ENCODE results near the gene AFAP1L1.
"Not testable (repeated sequence)": the region's sequence is repeated elsewhere in the genome, so short reads cannot be mapped to it uniquely, and the experiment has no call there.

AFAP1L1 gene

GRCh38 chr5:149271195-149271715 lies 404 bp upstream of the AFAP1L1 start:
- H3K4ac ChIP-seq (ENCODE audit: low read depth in 1 of 2, low read length in 2 of 2), result peak overlapping the region in 1 of 2 experiments; percentile 22
- peak overlapping the region; percentile 65 for H2AFZ ChIP-seq (ENCODE audit: low read depth, low read length)
- peak; percentile 40 for DNase-seq
- peak overlapping the region; percentile 92 for H3K4me2 ChIP-seq (ENCODE audit: low read length, poor library complexity, severe bottlenecking)
- H2BK120ac ChIP-seq (ENCODE audit: low read depth, low read length), result no peak overlapping the region
- H2BK15ac ChIP-seq (ENCODE audit: low read depth, poor library complexity, severe bottlenecking), result no peak overlapping the region
- H3K14ac ChIP-seq (ENCODE audit: low read length in 2 of 2), result no peak overlapping the region
- H2BK5ac ChIP-seq (ENCODE audit: low read depth, low read length, poor library complexity, severe bottlenecking), result no peak overlapping the region
- peak overlapping the region; percentile 78 for H3K9ac ChIP-seq (ENCODE audit: low read length)
- H3K27ac ChIP-seq (ENCODE audit: low read length, poor library complexity, severe bottlenecking), result peak overlapping the region; percentile 6
- peak overlapping the region; percentile 89 for H3K4me3 ChIP-seq (ENCODE audit: insufficient read depth in 1 of 2, low read depth in 1 of 2, low read length in 2 of 2)
- peaks cover 15% of the 10 kb centered on the region for H3K9me3 ChIP-seq (ENCODE audit: control insufficient read depth, low read length)
- 3% methylated on average over 39 of the region's 40 CpGs for WGBS
- H2AK5ac ChIP-seq (ENCODE audit: low read length, severe bottlenecking), result no peak overlapping the region
- H3K79me1 ChIP-seq (replicated peaks; ENCODE audit: low read length, poor library complexity, severe bottlenecking), result peaks cover 17% of the 10 kb centered on the region
- H3K4me1 ChIP-seq (ENCODE audit: control insufficient read depth, insufficient read depth, low read depth, low read length), result peaks cover 9% of the 10 kb centered on the region
- H3K18ac ChIP-seq (ENCODE audit: low read depth in 1 of 2, low read length in 2 of 2), result peak overlapping the region; percentile 40 to 86
- no peaks in the 10 kb centered on the region for H3K27me3 ChIP-seq (ENCODE audit: control insufficient read depth in 1 of 2, insufficient read depth in 1 of 2, low read length in 2 of 2)
- H4K8ac ChIP-seq (ENCODE audit: low read length), result peak overlapping the region; percentile 81
- H4K91ac ChIP-seq (ENCODE audit: low read length), result peak overlapping the region; percentile 18
- H2BK12ac ChIP-seq (ENCODE audit: low read length in 2 of 2), result peak overlapping the region in 1 of 2 experiments; percentile 96
- no peak overlapping the region for H3K23ac ChIP-seq (ENCODE audit: low read length in 2 of 2)
- H3K36me3 ChIP-seq (ENCODE audit: control insufficient read depth in 1 of 2, insufficient read depth in 2 of 2, low read depth in 1 of 2, low read length in 2 of 2), result peaks cover 0 to 2% of the 10 kb centered on the region in 2 experiments

DNA sequence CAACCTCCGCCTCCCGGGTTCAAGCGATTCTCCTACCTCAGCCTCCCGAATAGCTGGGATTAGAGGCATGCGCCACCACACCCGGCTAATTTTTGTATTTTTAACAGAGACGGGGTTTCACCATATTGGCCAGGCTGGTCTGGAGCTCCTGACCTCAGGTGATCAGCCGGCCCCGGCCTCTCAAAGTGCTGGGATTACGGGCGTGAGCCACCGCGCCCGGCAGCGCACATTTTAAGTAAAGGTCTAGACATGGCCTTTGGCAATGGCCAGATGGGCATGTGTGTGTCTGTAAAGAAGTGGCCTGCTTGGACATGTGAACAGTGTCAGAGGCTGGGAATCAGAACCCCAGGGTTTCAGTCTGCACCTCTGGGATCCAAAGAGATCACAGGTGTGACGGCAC lies 1.1 kb downstream of the AFAP1L1 start:
- H3K27me3 ChIP-seq (ENCODE audit: control insufficient read depth in 1 of 2, insufficient read depth in 1 of 2, low read length in 2 of 2); H2BK12ac ChIP-seq (ENCODE audit: low read length in 2 of 2); H2BK15ac ChIP-seq (ENCODE audit: low read depth, poor library complexity, severe bottlenecking); H2AFZ ChIP-seq (ENCODE audit: low read depth, low read length); H3K4ac ChIP-seq (ENCODE audit: low read depth in 1 of 2, low read length in 2 of 2); DNase-seq; H3K18ac ChIP-seq (ENCODE audit: low read depth in 1 of 2, low read length in 2 of 2); H3K27ac ChIP-seq (ENCODE audit: low read length, poor library complexity, severe bottlenecking); H3K14ac ChIP-seq (ENCODE audit: low read length in 2 of 2); H3K4me1 ChIP-seq (ENCODE audit: control insufficient read depth, insufficient read depth, low read depth, low read length); H3K4me2 ChIP-seq (ENCODE audit: low read length, poor library complexity, severe bottlenecking); H3K23ac ChIP-seq (ENCODE audit: low read length in 2 of 2); H2BK5ac ChIP-seq (ENCODE audit: low read depth, low read length, poor library complexity, severe bottlenecking); H2AK5ac ChIP-seq (ENCODE audit: low read length, severe bottlenecking); H2BK120ac ChIP-seq (ENCODE audit: low read depth, low read length); H4K8ac ChIP-seq (ENCODE audit: low read length); H3K36me3 ChIP-seq (ENCODE audit: control insufficient read depth in 1 of 2, insufficient read depth in 2 of 2, low read depth in 1 of 2, low read length in 2 of 2): not testable (repeated sequence)
- Histone ChIP-seq H3K4me3 (ENCODE audit: insufficient read depth in 1 of 2, low read depth in 1 of 2, low read length in 2 of 2) (peak overlapping the region in 1 of 2 experiments; percentile 89), H4K91ac (ENCODE audit: low read length) (peak overlapping the region; percentile 30), H3K9me3 (ENCODE audit: control insufficient read depth, low read length) (peaks cover 12% of the 10 kb centered on the region), H3K79me1 (replicated peaks; ENCODE audit: low read length, poor library complexity, severe bottlenecking) (peaks cover 18% of the 10 kb centered on the region), H3K9ac (ENCODE audit: low read length) (peak overlapping the region; percentile 77)
- 73% methylated on average over 15 of the region's 16 CpGs for WGBS

DNA sequence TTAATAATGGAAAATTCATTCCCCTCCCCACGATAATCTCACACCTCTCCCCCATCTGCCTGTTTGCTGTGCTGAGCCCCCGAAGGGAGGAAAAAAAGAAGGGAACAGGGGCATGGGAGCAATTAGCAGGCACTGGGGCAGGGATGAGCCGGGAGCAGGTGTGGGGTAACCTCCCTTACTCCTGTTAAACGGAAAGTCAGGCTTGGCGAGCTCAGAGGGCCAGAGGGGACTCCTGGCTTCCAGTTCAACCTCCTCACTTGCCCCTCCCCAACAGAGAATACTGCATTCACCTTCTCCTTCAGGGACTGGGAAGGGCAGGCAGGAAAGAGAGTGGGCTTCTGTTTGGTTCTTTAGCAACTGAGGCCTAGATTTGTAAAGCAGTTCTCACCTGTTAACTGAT lies 1.6 kb downstream of the AFAP1L1 start:
- DNase-seq, result no peak
- H2BK120ac ChIP-seq (ENCODE audit: low read depth, low read length), result no peak overlapping the region
- WGBS, result no CpG with 5 or more reads among the region's 5 CpGs
- no peak overlapping the region for H3K18ac ChIP-seq (ENCODE audit: low read depth in 1 of 2, low read length in 2 of 2)
- no peak overlapping the region for H3K14ac ChIP-seq (ENCODE audit: low read length in 2 of 2)
- peaks cover 0 to 3% of the 10 kb centered on the region in 2 experiments for H3K36me3 ChIP-seq (ENCODE audit: control insufficient read depth in 1 of 2, insufficient read depth in 2 of 2, low read depth in 1 of 2, low read length in 2 of 2)
- no peaks in the 10 kb centered on the region for H3K27me3 ChIP-seq (ENCODE audit: control insufficient read depth in 1 of 2, insufficient read depth in 1 of 2, low read length in 2 of 2)
- no peak overlapping the region for H2AFZ ChIP-seq (ENCODE audit: low read depth, low read length)
- no peak overlapping the region for H4K8ac ChIP-seq (ENCODE audit: low read length)
- H3K79me1 ChIP-seq (replicated peaks; ENCODE audit: low read length, poor library complexity, severe bottlenecking), result peaks cover 21% of the 10 kb centered on the region
- H4K91ac ChIP-seq (ENCODE audit: low read length), result no peak overlapping the region
- H3K4me2 ChIP-seq (ENCODE audit: low read length, poor library complexity, severe bottlenecking), result no peak overlapping the region
- no peak overlapping the region for H2AK5ac ChIP-seq (ENCODE audit: low read length, severe bottlenecking)
- H2BK15ac ChIP-seq (ENCODE audit: low read depth, poor library complexity, severe bottlenecking), result no peak overlapping the region
- H3K9me3 ChIP-seq (ENCODE audit: control insufficient read depth, low read length), result peaks cover 7% of the 10 kb centered on the region
- H2BK12ac ChIP-seq (ENCODE audit: low read length in 2 of 2), result no peak overlapping the region
- peaks cover 9% of the 10 kb centered on the region for H3K4me1 ChIP-seq (ENCODE audit: control insufficient read depth, insufficient read depth, low read depth, low read length)
- no peak overlapping the region for H3K23ac ChIP-seq (ENCODE audit: low read length in 2 of 2)
- H2BK5ac ChIP-seq (ENCODE audit: low read depth, low read length, poor library complexity, severe bottlenecking), result no peak overlapping the region
- H3K9ac ChIP-seq (ENCODE audit: low read length), result no peak overlapping the region
- peak overlapping the region in 1 of 2 experiments; percentile 89 for H3K4me3 ChIP-seq (ENCODE audit: insufficient read depth in 1 of 2, low read depth in 1 of 2, low read length in 2 of 2)
- H3K27ac ChIP-seq (ENCODE audit: low read length, poor library complexity, severe bottlenecking), result no peak overlapping the region
- no peak overlapping the region for H3K4ac ChIP-seq (ENCODE audit: low read depth in 1 of 2, low read length in 2 of 2)

- Histone ChIP-seq H3K4me3 (ENCODE audit: insufficient read depth in 1 of 2, low read depth in 1 of 2, low read length in 2 of 2) (no peak overlapping the region), H3K79me1 (replicated peaks; ENCODE audit: low read length, poor library complexity, severe bottlenecking) (peaks cover 23% of the 10 kb centered on the region), H2BK15ac (ENCODE audit: low read depth, poor library complexity, severe bottlenecking) (no peak overlapping the region), H2BK5ac (ENCODE audit: low read depth, low read length, poor library complexity, severe bottlenecking) (no peak overlapping the region), H2BK120ac (ENCODE audit: low read depth, low read length) (no peak overlapping the region), H3K4me1 (ENCODE audit: control insufficient read depth, insufficient read depth, low read depth, low read length) (peaks cover 9% of the 10 kb centered on the region), H3K23ac (ENCODE audit: low read length in 2 of 2) (no peak overlapping the region), H3K4me2 (ENCODE audit: low read length, poor library complexity, severe bottlenecking) (no peak overlapping the region), H3K9ac (ENCODE audit: low read length) (no peak overlapping the region), H4K8ac (ENCODE audit: low read length) (no peak overlapping the region), H3K14ac (ENCODE audit: low read length in 2 of 2) (no peak overlapping the region), H3K27ac (ENCODE audit: low read length, poor library complexity, severe bottlenecking) (no peak overlapping the region), H3K4ac (ENCODE audit: low read depth in 1 of 2, low read length in 2 of 2) (no peak overlapping the region), H3K9me3 (ENCODE audit: control insufficient read depth, low read length) (peaks cover under 1% of the 10 kb centered on the region), H2BK12ac (ENCODE audit: low read length in 2 of 2) (peak overlapping the region in 1 of 2 experiments; percentile 29), H3K27me3 (ENCODE audit: control insufficient read depth in 1 of 2, insufficient read depth in 1 of 2, low read length in 2 of 2) (no peaks in the 10 kb centered on the region), H2AK5ac (ENCODE audit: low read length, severe bottlenecking) (no peak overlapping the region), H4K91ac (ENCODE audit: low read length) (no peak overlapping the region), H2AFZ (ENCODE audit: low read depth, low read length) (no peak overlapping the region), H3K36me3 (ENCODE audit: control insufficient read depth in 1 of 2, insufficient read depth in 2 of 2, low read depth in 1 of 2, low read length in 2 of 2) (peaks cover 0 to 3% of the 10 kb centered on the region in 2 experiments), H3K18ac (ENCODE audit: low read depth in 1 of 2, low read length in 2 of 2) (no peak overlapping the region)
- no peak for DNase-seq
- 64% methylated on average over 2 of the region's 3 CpGs for WGBS
Measured at GRCh38 chr5:149273950-149274349, 2.3 kb downstream of the AFAP1L1 start.
